H1 (cell line): ENCODE measurements around the gene RNF224. TPM values are rescaled to one million over a fixed set of nuclear protein-coding genes. Genes with fewer than 3 reads are reported as not detected.

Source experiments
- CTCF ChIA-PET: fragments of 300-600 bp; sonication (Branson Sonifier 250); formaldehyde crosslinking; loops from one replicate; lab custom pipeline; 2021; ENCODE audit not compliant: partially characterized antibody; lab: Charles Lee
- POLR2A ChIA-PET: fragments of 300-600 bp; sonication (Branson Sonifier 250); formaldehyde crosslinking; loops from one replicate; lab custom pipeline; 2021; ENCODE audit warnings: inconsistent platforms; ENCODE audit not compliant: partially characterized antibody; lab: Charles Lee
- DNase-seq, 2 experiments: peaks; one replicate each; pipeline versions ENCODE4 v3.0.0 to v3.0.0-alpha.2; 2010 to 2022; ENCODE audit warnings: low spot score in 2 of 2, low read depth in 1 of 2, mixed read lengths in 1 of 2
- FAIRE-seq: peaks from 2 replicates; lab custom pipeline; 2011; peaks lifted over from hg19 to GRCh38; lab: Jason Lieb, UNC
- H2AFZ ChIP-seq: 2 replicates; pipeline ENCODE4 v1.8.1; 2012; ENCODE audit warnings: low read length, inconsistent platforms
- H2AK5ac ChIP-seq: 2 replicates; pipeline ENCODE4 v1.6.1; 2013; ENCODE audit warnings: low read depth, low read length
- H2BK120ac ChIP-seq: replicated peaks from 2 replicates; pipeline ENCODE3; 2013; ENCODE audit warnings: low read depth, low read length, inconsistent platforms
- H2BK12ac ChIP-seq: 2 replicates; pipeline ENCODE4 v1.6.1; 2013; ENCODE audit warnings: low read depth, low read length
- H2BK15ac ChIP-seq: 2 replicates; pipeline ENCODE4 v1.6.1; 2013; ENCODE audit warnings: low read length
- H2BK20ac ChIP-seq: 2 replicates; pipeline ENCODE4 v1.6.1; 2013; ENCODE audit warnings: low read length
- H2BK5ac ChIP-seq: 2 replicates; pipeline ENCODE4 v1.6.1; 2013; ENCODE audit warnings: low read depth, low read length
- H3K14ac ChIP-seq: 2 replicates; pipeline ENCODE4 v1.6.1; 2013; ENCODE audit warnings: inconsistent platforms; ENCODE audit not compliant: insufficient read length
- H3K18ac ChIP-seq: 2 replicates; pipeline ENCODE4 v1.6.1; 2013; ENCODE audit warnings: low read length; ENCODE audit errors: extremely low read depth
- H3K23ac ChIP-seq: 2 replicates; pipeline ENCODE4 v1.6.1; 2013; ENCODE audit warnings: inconsistent platforms; ENCODE audit not compliant: insufficient read length
- H3K23me2 ChIP-seq: 2 replicates; pipeline ENCODE4 v1.6.1; 2013; ENCODE audit warnings: low read depth, low read length
- H3K27ac ChIP-seq: 2 replicates; pipeline ENCODE4 v1.6.1; 2011; ENCODE audit warnings: low read depth, low read length, inconsistent platforms
- H3K27me3 ChIP-seq, 4 experiments: replicated peaks in 1 of 4; 1 replicate in 1 of 4; 2 replicates in 3 of 4; pipeline versions ENCODE4 v1.6.1 to v1.8.1; 2011 to 2013; ENCODE audit warnings: low read length in 3 of 4, mild to moderate bottlenecking in 3 of 4, inconsistent platforms in 2 of 4, mixed read lengths in 2 of 4, moderate library complexity in 1 of 4; ENCODE audit not compliant: control insufficient read depth in 3 of 4, insufficient read depth in 3 of 4; ENCODE audit errors: extremely low read depth in 1 of 4
- H3K36me3 ChIP-seq, 4 experiments: 2 replicates each; pipeline versions ENCODE4 v1.6.1 to v1.8.1; 2011 to 2013; ENCODE audit warnings: mild to moderate bottlenecking in 4 of 4, low read length in 3 of 4, moderate library complexity in 2 of 4, control low read depth in 1 of 4, inconsistent platforms in 1 of 4; ENCODE audit not compliant: insufficient read depth in 4 of 4, control insufficient read depth in 2 of 4
- H3K4ac ChIP-seq: replicated peaks from 2 replicates; pipeline ENCODE3; 2013; ENCODE audit warnings: low read length, low read depth, mixed read lengths, inconsistent platforms; ENCODE audit not compliant: insufficient read length
- H3K4me1 ChIP-seq, 4 experiments: replicated peaks in 1 of 4; 1 replicate in 1 of 4; 2 replicates in 3 of 4; pipeline versions ENCODE4 v1.6.1 to v1.8.1; 2011 to 2013; ENCODE audit warnings: low read length in 3 of 4, inconsistent platforms in 2 of 4, mixed read lengths in 1 of 4; ENCODE audit not compliant: insufficient read depth in 4 of 4, control insufficient read depth in 3 of 4
- H3K4me2 ChIP-seq, 2 experiments: 2 replicates each; pipeline versions ENCODE4 v1.6.1 to v1.8.1; 2011 to 2013; ENCODE audit warnings: low read depth in 2 of 2, low read length in 2 of 2, control low read depth in 1 of 2, inconsistent platforms in 1 of 2, mild to moderate bottlenecking in 1 of 2; ENCODE audit not compliant: insufficient read depth in 1 of 2
- H3K4me3 ChIP-seq, 4 experiments: fragments of 200-600, 300-600 bp in 1 of 4; sonication (generic), shearing (Covaris generic), sonication (Bioruptor Twin) in 1 of 4; 2 replicates each; pipeline versions ENCODE4 v1.5.1 to v1.8.1; 2011 to 2016; ENCODE audit warnings: low read length in 4 of 4, low read depth in 3 of 4, control low read depth in 2 of 4, inconsistent platforms in 2 of 4, mild to moderate bottlenecking in 2 of 4, mixed read lengths in 1 of 4, moderate library complexity in 1 of 4; ENCODE audit not compliant: insufficient read depth in 2 of 4; ENCODE audit errors: extremely low read depth in 1 of 4
- H3K56ac ChIP-seq: replicated peaks from 2 replicates; pipeline ENCODE3; 2013; ENCODE audit warnings: low read depth, mild to moderate bottlenecking, mixed read lengths, low read length, inconsistent platforms; ENCODE audit not compliant: insufficient read length
- H3K79me1 ChIP-seq: 2 replicates; pipeline ENCODE4 v1.6.1; 2013; ENCODE audit warnings: low read depth, low read length, control low read depth
- H3K79me2 ChIP-seq, 2 experiments: 2 replicates each; pipeline versions ENCODE4 v1.6.1 to v1.8.1; 2012 to 2013; ENCODE audit warnings: low read length in 2 of 2, mild to moderate bottlenecking in 2 of 2, inconsistent platforms in 1 of 2; ENCODE audit not compliant: insufficient read depth in 2 of 2, control insufficient read depth in 1 of 2
- H3K9ac ChIP-seq, 4 experiments: replicated peaks in 1 of 4; 1 replicate in 1 of 4; 2 replicates in 3 of 4; pipeline versions ENCODE4 v1.6.1 to v1.8.1; 2011 to 2013; ENCODE audit warnings: low read depth in 3 of 4, low read length in 3 of 4, control low read depth in 2 of 4, mild to moderate bottlenecking in 2 of 4, moderate library complexity in 2 of 4, inconsistent platforms in 1 of 4; ENCODE audit errors: extremely low read depth in 1 of 4
- H3K9me3 ChIP-seq, 2 experiments: 2 replicates each; pipeline versions ENCODE4 v1.6.1 to v1.8.1; 2012 to 2013; ENCODE audit warnings: mild to moderate bottlenecking in 2 of 2, moderate library complexity in 2 of 2, control low read depth in 1 of 2, inconsistent platforms in 1 of 2, low read depth in 1 of 2, low read length in 1 of 2, mixed read lengths in 1 of 2; ENCODE audit not compliant: insufficient read depth in 2 of 2
- H4K20me1 ChIP-seq, 2 experiments: replicated peaks in 1 of 2; 2 replicates each; pipeline versions ENCODE3 to v1.8.1; 2011 to 2013; ENCODE audit warnings: inconsistent platforms in 2 of 2, low read length in 2 of 2, mild to moderate bottlenecking in 1 of 2; ENCODE audit not compliant: insufficient read depth in 2 of 2, control insufficient read depth in 1 of 2
- H4K5ac ChIP-seq: 2 replicates; pipeline ENCODE4 v1.6.1; 2013; ENCODE audit warnings: low read length, low read depth, mixed read lengths, inconsistent platforms; ENCODE audit not compliant: insufficient read length
- H4K8ac ChIP-seq: 2 replicates; pipeline ENCODE4 v1.8.0; 2013; ENCODE audit warnings: mild to moderate bottlenecking, moderate library complexity, low read length, inconsistent platforms; ENCODE audit not compliant: insufficient read depth; ENCODE audit errors: extremely low read depth
- H4K91ac ChIP-seq: replicated peaks from 2 replicates; pipeline ENCODE3; 2013; ENCODE audit warnings: low read length, mixed read lengths, inconsistent platforms; ENCODE audit not compliant: insufficient read length
- FOSL1 ChIP-seq: IDR thresholded peaks from 2 replicates; pipeline ENCODE4 v1.6.1; 2011; ENCODE audit warnings: mild to moderate bottlenecking, low read depth, low read length, moderate library complexity; ENCODE audit not compliant: insufficient read depth
- GTF2F1 ChIP-seq: IDR thresholded peaks from 2 replicates; pipeline ENCODE4 v1.6.1; 2012; ENCODE audit warnings: low read depth, low read length, improper control_type of control experiment, borderline replicate concordance
- RFX5 ChIP-seq: IDR thresholded peaks from 2 replicates; pipeline ENCODE4 v1.6.1; 2011; ENCODE audit warnings: low read depth, low read length, improper control_type of control experiment, borderline replicate concordance
- RXRA ChIP-seq: IDR thresholded peaks from 2 replicates; pipeline ENCODE4 v1.6.1; 2011; ENCODE audit warnings: low read depth, mild to moderate bottlenecking, low read length, moderate library complexity; ENCODE audit not compliant: insufficient read depth
- WGBS, 2 experiments: shearing (Covaris generic) in 1 of 2; methylation state at CpG; one replicate each; pipeline versions ENCODE4 v1.1.6 to v1.1.7; 2013 to 2015; ENCODE audit warnings: low lambda C conversion rate in 2 of 2, mixed read lengths in 2 of 2, inconsistent platforms in 1 of 2, low coverage in 1 of 2, missing lambda C conversion rate in 1 of 2; ENCODE audit not compliant: insufficient replicate concordance in 2 of 2, insufficient coverage in 1 of 2, insufficient read length in 1 of 2; ENCODE audit errors: extremely low coverage in 1 of 2, missing lambda C conversion rate in 1 of 2; 5-methylcytosine and 5-hydroxymethylcytosine counted together
- polyA plus RNA-seq, 7 experiments: library from polyadenylated mRNA; depleted of rRNA in 3 of 7; stranded (reverse) in 5 of 7; unstranded in 2 of 7; fragments of >200 nt in 5 of 7; fragments of 200-250 nt in 2 of 7; gene quantifications; 1 replicate in 5 of 7; 2 replicates in 1 of 7; 4 replicates in 1 of 7; pipeline versions ENCODE4 v1.2.1 to v1.2.3, GENCODE V29; 2011 to 2013; ENCODE audit warnings: missing spikeins in 2 of 7, mixed read lengths in 2 of 7
- total RNA-seq: library from RNA; stranded (reverse); fragmentation: NEBNext Ultra II Directional; extraction: Animal tissue kit (Norgen Biotek cat#: 25700); gene quantifications from 2 replicates; pipeline ENCODE4 v1.2.1, GENCODE V29; 2021

Gene RNF224
- total and polyA plus RNA-seq, 2 of the 8 experiments (the other 6 are each of a cell fraction or from before 2014, with no cell fraction given) = 0.24 TPM; not detected in 1

- H3K79me1 ChIP-seq = no peaks in the 10 kb centered on the region; the same call in 1 of the 2 replicates
- H2BK120ac ChIP-seq = no peak overlapping the region
- H2BK15ac ChIP-seq = no peak overlapping the region
- no peaks in the 10 kb centered on the region for H3K9me3 ChIP-seq
- WGBS, 2 experiments = 87% methylated on average over 8 of the region's 17 CpGs; no CpG with 5 or more reads in 1 of the 2 experiments
- no peak overlapping the region for H4K91ac ChIP-seq
- FAIRE-seq (no peak), DNase-seq (no peak)
- H2AK5ac ChIP-seq = no peak overlapping the region
- no peak overlapping the region for H2AFZ ChIP-seq
- no peaks in the 10 kb centered on the region for H3K23me2 ChIP-seq
- no peak overlapping the region for H3K27ac ChIP-seq
- no peaks in the 10 kb centered on the region; a peak in 2 of 7 replicates for H3K27me3 ChIP-seq
- no peak overlapping the region for H3K9ac ChIP-seq
- H2BK5ac ChIP-seq = no peak overlapping the region
- H3K23ac ChIP-seq = no peak overlapping the region
- peaks cover 0 to 8% (median 3%) of the 10 kb centered on the region in 4 experiments; a peak in 5 of 7 replicates for H3K4me1 ChIP-seq
- no peaks in the 10 kb centered on the region for H3K79me2 ChIP-seq
- no peak overlapping the region for H3K4me3 ChIP-seq
- H3K14ac ChIP-seq = no peak overlapping the region
- H4K5ac ChIP-seq = no peak overlapping the region
- no peak overlapping the region for H4K8ac ChIP-seq
- peaks cover 0 to 38% (median 10%) of the 10 kb centered on the region in 4 experiments; a peak in 7 of 8 replicates for H3K36me3 ChIP-seq
- H3K18ac ChIP-seq = no peak overlapping the region
- no peak overlapping the region for H2BK20ac ChIP-seq
- H2BK12ac ChIP-seq = no peak overlapping the region
- no peak overlapping the region for H3K4me2 ChIP-seq
- H3K4ac ChIP-seq = no peak overlapping the region
- ChIA-PET POLR2A (interaction anchor here (0.7 to 1.3 kb wide), 3 partner anchors 9 to 23 kb away, joined by 3 to 9 read pairs (median 4); partner anchors contain the start of genes ANAPC2 and SSNA1), CTCF (interaction anchor here (1.0 to 1.4 kb wide), 6 partner anchors 8 to 116 kb away, joined by 3 to 5 read pairs (median 4); partner anchors contain the start of gene TMEM210)
- peaks cover 2 to 26% of the 10 kb centered on the region in 2 experiments for H4K20me1 ChIP-seq
- H3K56ac ChIP-seq = no peak overlapping the region
- no peak for TF ChIP-seq FOSL1
- no peak for TF ChIP-seq RFX5
- no peak for TF ChIP-seq GTF2F1
- TF ChIP-seq RXRA = no peak
- TF ChIP-seq, all 59 proteins: peak for 0
Observed at GRCh38 chr9:137179761-137180160, 47.5 kb upstream of the RNF224 start.
